Adrenal gland (tissue), 5 donors: Measurements from ENCODE around the gene PRSS50.

Experiments
- POLR2A ChIP-seq, 2 donors: fragments of 450-650 bp; IDR thresholded peaks; one replicate each; pipeline ENCODE4 v1.6.1; 2017; ENCODE audit warnings: antibody characterized with exemption in 2 of 2, mild to moderate bottlenecking in 2 of 2, moderate library complexity in 1 of 2
- TF ChIP-seq, protein P1 (sequence below), 6 experiments: fragments of 450-650 bp in 4 of 6; fragments of 200-600 bp in 2 of 6; sonication (generic) in 1 of 6; IDR thresholded peaks; 1 replicate in 5 of 6; 2 replicates in 1 of 6; pipeline versions ENCODE4 v1.5.1 to v1.8.0; 2016 to 2021; ENCODE audit warnings: antibody characterized with exemption in 6 of 6, mild to moderate bottlenecking in 2 of 6, moderate library complexity in 1 of 6
- donor health status: DM: no; HTN: no; CAD: no.

DNA sequence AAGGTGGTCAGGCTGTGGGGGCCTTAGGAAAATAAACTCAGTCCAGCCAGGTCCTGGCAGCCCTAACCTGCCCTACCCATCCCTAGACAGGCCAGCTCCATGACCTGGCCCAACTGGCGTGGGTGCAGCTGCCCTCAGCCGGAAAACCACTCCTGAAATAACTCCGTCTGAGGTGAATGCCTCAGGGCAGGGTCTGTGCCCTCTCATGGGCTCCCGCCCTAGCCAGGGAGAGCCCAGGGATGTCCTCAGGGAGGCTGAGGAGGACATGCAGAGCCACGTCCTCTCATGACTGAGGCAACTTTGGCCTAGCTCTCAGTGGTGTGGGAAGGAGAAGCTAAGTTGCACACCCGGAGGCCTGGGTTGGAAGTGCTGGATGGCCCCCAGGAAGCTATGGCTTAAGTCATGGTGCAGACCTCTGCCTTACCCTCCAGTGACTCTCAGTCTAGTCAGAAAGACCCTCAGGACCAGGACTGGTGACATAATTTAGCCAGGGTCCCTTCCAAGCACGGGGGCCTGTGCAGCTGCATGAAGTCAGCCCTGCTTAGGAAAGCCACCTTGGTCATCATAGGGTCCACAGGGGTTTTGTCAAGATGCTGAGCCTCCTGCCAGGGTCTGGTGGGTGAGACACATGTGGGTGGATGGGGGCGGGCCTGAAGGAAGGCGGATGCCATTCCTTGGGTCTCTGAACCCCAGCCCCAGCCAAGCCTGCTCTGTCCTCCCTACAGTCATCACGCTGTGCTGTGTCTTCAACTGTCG, 9.1 kb downstream of the PRSS50 start:
- TF ChIP-seq, protein P1, sequence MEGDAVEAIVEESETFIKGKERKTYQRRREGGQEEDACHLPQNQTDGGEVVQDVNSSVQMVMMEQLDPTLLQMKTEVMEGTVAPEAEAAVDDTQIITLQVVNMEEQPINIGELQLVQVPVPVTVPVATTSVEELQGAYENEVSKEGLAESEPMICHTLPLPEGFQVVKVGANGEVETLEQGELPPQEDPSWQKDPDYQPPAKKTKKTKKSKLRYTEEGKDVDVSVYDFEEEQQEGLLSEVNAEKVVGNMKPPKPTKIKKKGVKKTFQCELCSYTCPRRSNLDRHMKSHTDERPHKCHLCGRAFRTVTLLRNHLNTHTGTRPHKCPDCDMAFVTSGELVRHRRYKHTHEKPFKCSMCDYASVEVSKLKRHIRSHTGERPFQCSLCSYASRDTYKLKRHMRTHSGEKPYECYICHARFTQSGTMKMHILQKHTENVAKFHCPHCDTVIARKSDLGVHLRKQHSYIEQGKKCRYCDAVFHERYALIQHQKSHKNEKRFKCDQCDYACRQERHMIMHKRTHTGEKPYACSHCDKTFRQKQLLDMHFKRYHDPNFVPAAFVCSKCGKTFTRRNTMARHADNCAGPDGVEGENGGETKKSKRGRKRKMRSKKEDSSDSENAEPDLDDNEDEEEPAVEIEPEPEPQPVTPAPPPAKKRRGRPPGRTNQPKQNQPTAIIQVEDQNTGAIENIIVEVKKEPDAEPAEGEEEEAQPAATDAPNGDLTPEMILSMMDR (IDR thresholded peaks at IDR 0.05): no peak
- no peak for TF ChIP-seq POLR2A (IDR thresholded peaks at IDR 0.05)
